H1 (cell line): Measurements from ENCODE around the gene ACTN4.

ENCODE experiments used
- EP300 ChIP-seq, 2 experiments: IDR thresholded peaks; 1 replicate in 1 of 2; 2 replicates in 1 of 2; pipeline ENCODE4 v1.6.1; 2011 to 2012; ENCODE audit warnings: low read depth in 2 of 2, low read length in 2 of 2, mild to moderate bottlenecking in 2 of 2, borderline replicate concordance in 1 of 2, inconsistent platforms in 1 of 2, moderate library complexity in 1 of 2
- EZH2 ChIP-seq: fragments of 200-600 bp; sonication (generic); IDR thresholded peaks from 2 replicates; pipeline ENCODE4 v1.7.1; 2012; ENCODE audit warnings: low read depth, mild to moderate bottlenecking, moderate library complexity, low read length, inconsistent platforms; ENCODE audit not compliant: severe bottlenecking
- JUND ChIP-seq: IDR thresholded peaks from 2 replicates; pipeline ENCODE4 v1.6.1; 2011; ENCODE audit warnings: mild to moderate bottlenecking, improper control_type of control experiment, low read length
- NRF1 ChIP-seq: IDR thresholded peaks from 2 replicates; pipeline ENCODE4 v1.6.1; 2011; ENCODE audit warnings: mild to moderate bottlenecking, low read depth, low read length, improper control_type of control experiment
- TF ChIP-seq, protein P1 (sequence below), 3 experiments: IDR thresholded peaks; 1 replicate in 2 of 3; 2 replicates in 1 of 3; pipeline versions ENCODE4 v1.5.1 to v1.6.1; 2011; ENCODE audit warnings: low read length in 3 of 3, mild to moderate bottlenecking in 3 of 3, inconsistent platforms in 2 of 3, low read depth in 1 of 3, moderate library complexity in 1 of 3; ENCODE audit not compliant: insufficient read depth in 1 of 3; ENCODE audit errors: control extremely low read depth in 1 of 3

GRCh38 chr19:38660724-38661123, 13.3 kb downstream of the ACTN4 start:
- TF ChIP-seq, protein P1, sequence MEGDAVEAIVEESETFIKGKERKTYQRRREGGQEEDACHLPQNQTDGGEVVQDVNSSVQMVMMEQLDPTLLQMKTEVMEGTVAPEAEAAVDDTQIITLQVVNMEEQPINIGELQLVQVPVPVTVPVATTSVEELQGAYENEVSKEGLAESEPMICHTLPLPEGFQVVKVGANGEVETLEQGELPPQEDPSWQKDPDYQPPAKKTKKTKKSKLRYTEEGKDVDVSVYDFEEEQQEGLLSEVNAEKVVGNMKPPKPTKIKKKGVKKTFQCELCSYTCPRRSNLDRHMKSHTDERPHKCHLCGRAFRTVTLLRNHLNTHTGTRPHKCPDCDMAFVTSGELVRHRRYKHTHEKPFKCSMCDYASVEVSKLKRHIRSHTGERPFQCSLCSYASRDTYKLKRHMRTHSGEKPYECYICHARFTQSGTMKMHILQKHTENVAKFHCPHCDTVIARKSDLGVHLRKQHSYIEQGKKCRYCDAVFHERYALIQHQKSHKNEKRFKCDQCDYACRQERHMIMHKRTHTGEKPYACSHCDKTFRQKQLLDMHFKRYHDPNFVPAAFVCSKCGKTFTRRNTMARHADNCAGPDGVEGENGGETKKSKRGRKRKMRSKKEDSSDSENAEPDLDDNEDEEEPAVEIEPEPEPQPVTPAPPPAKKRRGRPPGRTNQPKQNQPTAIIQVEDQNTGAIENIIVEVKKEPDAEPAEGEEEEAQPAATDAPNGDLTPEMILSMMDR (IDR thresholded peaks at IDR 0.05; ENCODE audit: control extremely low read depth in 1 of 3, insufficient read depth in 1 of 3, low read depth in 1 of 3, low read length in 3 of 3): no peak
- TF ChIP-seq EZH2: no peak
- no peak for TF ChIP-seq EP300 (IDR thresholded peaks at IDR 0.05; ENCODE audit: borderline replicate concordance in 1 of 2, low read depth in 2 of 2, low read length in 2 of 2)
- TF ChIP-seq NRF1: no peak
- TF ChIP-seq JUND: no peak
